Measurements from ENCODE around the gene PHAF1.

Gene PHAF1

GRCh38 chr16:67174706-67175231 is 65.0 kb downstream of the PHAF1 start:
- Histone ChIP-seq H3K27ac (ENCODE audit: low read depth, low read length, poor library complexity, severe bottlenecking) (no peak overlapping the region), H3K4me1 (ENCODE audit: insufficient read depth, low read length, severe bottlenecking) (peaks cover 32% of the 10 kb centered on the region)

DNA sequence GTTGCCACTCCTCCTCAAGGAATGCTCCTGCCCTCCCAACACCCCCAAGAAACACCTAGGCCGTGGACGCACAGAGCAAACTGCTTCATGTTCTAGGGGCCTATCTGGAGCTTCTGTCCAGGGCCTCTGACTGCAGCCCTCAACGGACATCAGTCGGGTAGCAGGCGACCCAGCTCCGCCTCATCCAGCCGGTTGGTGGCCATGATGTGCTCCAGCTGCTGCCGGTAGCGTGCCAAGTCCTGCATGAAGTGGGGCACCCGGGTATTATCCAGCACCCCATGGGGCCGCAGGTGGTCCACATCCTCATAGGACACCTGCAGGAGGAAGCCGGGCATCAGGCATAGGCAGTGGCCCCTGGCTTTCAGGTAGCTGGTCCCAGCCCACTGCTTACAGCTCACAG is 66.9 kb downstream of the PHAF1 start:
- Histone ChIP-seq H3K36me3 (ENCODE audit: insufficient read depth, low read length) (no peaks in the 10 kb centered on the region), H3K4me1 (ENCODE audit: insufficient read depth, low read length, severe bottlenecking) (peaks cover 22% of the 10 kb centered on the region), H3K9me3 (ENCODE audit: low read length) (no peaks in the 10 kb centered on the region), H2AFZ (ENCODE audit: low read length) (no peak overlapping the region), H3K4me2 (ENCODE audit: low read length) (no peak overlapping the region), H4K20me1 (ENCODE audit: insufficient read depth, low read length) (no peaks in the 10 kb centered on the region), H3K4me3 (ENCODE audit: low read depth, low read length, poor library complexity, severe bottlenecking) (no peak overlapping the region), H3K9me2 (ENCODE audit: low read depth, low read length) (no peaks in the 10 kb centered on the region), H3K79me2 (ENCODE audit: insufficient read depth, low read length) (no peaks in the 10 kb centered on the region), H3K9ac (ENCODE audit: low read length) (no peak overlapping the region), H3F3A (ENCODE audit: insufficient read depth, low read length) (no peaks in the 10 kb centered on the region), H3K27ac (ENCODE audit: low read depth, low read length, poor library complexity, severe bottlenecking) (no peak overlapping the region), H3K27me3 (ENCODE audit: insufficient read depth, low read length) (peaks cover 11% of the 10 kb centered on the region; the same call in 1 of the 2 replicates)
- no peak for TF ChIP-seq EZH2 (IDR thresholded peaks at IDR 0.05; ENCODE audit: borderline replicate concordance, low read length)
- no peak for TF ChIP-seq CTCF (IDR thresholded peaks at IDR 0.05; ENCODE audit: low read length)

More at GRCh38 chr16:67174706-67175231, 65.0 kb downstream of the PHAF1 start:
- H3K36me3 ChIP-seq (ENCODE audit: insufficient read depth, low read length): no peaks in the 10 kb centered on the region
- peak overlapping the region; percentile 47 for H3K4me3 ChIP-seq (ENCODE audit: low read depth, low read length, poor library complexity, severe bottlenecking)
- no peaks in the 10 kb centered on the region for H3F3A ChIP-seq (ENCODE audit: insufficient read depth, low read length)
- TF ChIP-seq CTCF (IDR thresholded peaks at IDR 0.05; ENCODE audit: low read length) (no peak), EZH2 (IDR thresholded peaks at IDR 0.05; ENCODE audit: borderline replicate concordance, low read length) (no peak)
- H3K9ac ChIP-seq (ENCODE audit: low read length): no peak overlapping the region
- H3K9me2 ChIP-seq (ENCODE audit: low read depth, low read length): no peaks in the 10 kb centered on the region
- H3K4me2 ChIP-seq (ENCODE audit: low read length): peak overlapping the region; percentile 54
- no peaks in the 10 kb centered on the region for H4K20me1 ChIP-seq (ENCODE audit: insufficient read depth, low read length)
- H3K27me3 ChIP-seq (ENCODE audit: insufficient read depth, low read length): peaks cover 11% of the 10 kb centered on the region; the same call in 1 of the 2 replicates
- no peaks in the 10 kb centered on the region for H3K79me2 ChIP-seq (ENCODE audit: insufficient read depth, low read length)
- H3K9me3 ChIP-seq (ENCODE audit: low read length): no peaks in the 10 kb centered on the region
- no peak overlapping the region for H2AFZ ChIP-seq (ENCODE audit: low read length)

GRCh38 chr16:67177743-67178699 is 68.3 kb downstream of the PHAF1 start:
- no peaks in the 10 kb centered on the region for H3K9me2 ChIP-seq (ENCODE audit: low read depth, low read length)
- no peak overlapping the region for H3K27ac ChIP-seq (ENCODE audit: low read depth, low read length, poor library complexity, severe bottlenecking)

More at GRCh38 chr16:67177743-67178699, 68.3 kb downstream of the PHAF1 start:
- peaks cover 30% of the 10 kb centered on the region for H3K4me1 ChIP-seq (ENCODE audit: insufficient read depth, low read length, severe bottlenecking)
- H3F3A ChIP-seq (ENCODE audit: insufficient read depth, low read length): no peaks in the 10 kb centered on the region
- H3K27me3 ChIP-seq (ENCODE audit: insufficient read depth, low read length): peaks cover 11% of the 10 kb centered on the region; the same call in 1 of the 2 replicates
- TF ChIP-seq EZH2 (IDR thresholded peaks at IDR 0.05; ENCODE audit: borderline replicate concordance, low read length) (no peak), CTCF (IDR thresholded peaks at IDR 0.05; ENCODE audit: low read length) (no peak)
- no peaks in the 10 kb centered on the region for H4K20me1 ChIP-seq (ENCODE audit: insufficient read depth, low read length)
- H3K36me3 ChIP-seq (ENCODE audit: insufficient read depth, low read length): no peaks in the 10 kb centered on the region
- H3K9me3 ChIP-seq (ENCODE audit: low read length): no peaks in the 10 kb centered on the region
- H3K4me3 ChIP-seq (ENCODE audit: low read depth, low read length, poor library complexity, severe bottlenecking): peak overlapping the region; percentile 55
- H2AFZ ChIP-seq (ENCODE audit: low read length): no peak overlapping the region
- H3K79me2 ChIP-seq (ENCODE audit: insufficient read depth, low read length): no peaks in the 10 kb centered on the region
- peak overlapping the region; percentile 81 for H3K4me2 ChIP-seq (ENCODE audit: low read length)
- H3K9ac ChIP-seq (ENCODE audit: low read length): peak overlapping the region; percentile 31; the same call in 1 of the 2 replicates
